ENCODE results near the gene INSL3.

The INSL3 gene

DNA sequence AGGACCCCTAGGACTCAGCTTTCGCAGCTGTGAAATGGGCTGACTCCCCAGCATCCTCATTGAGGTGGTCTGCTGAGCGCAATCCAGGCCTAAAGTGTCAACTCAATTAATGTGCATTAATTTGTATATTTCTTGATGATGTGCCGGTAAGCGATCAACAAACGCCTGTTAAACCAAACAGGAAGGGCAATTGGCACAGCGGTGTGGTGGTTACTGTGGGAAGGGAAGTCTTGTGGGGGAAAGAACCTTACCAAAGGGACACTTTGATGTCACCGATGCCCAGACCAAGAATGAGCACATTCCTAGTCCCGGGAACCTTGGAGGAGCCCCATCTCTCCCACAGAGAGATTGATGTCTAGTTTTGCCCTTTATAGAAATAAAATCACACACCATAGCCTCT, 24.8 kb upstream of the INSL3 start:
- DNase-seq (ENCODE audit: low spot score): no peak

DNA sequence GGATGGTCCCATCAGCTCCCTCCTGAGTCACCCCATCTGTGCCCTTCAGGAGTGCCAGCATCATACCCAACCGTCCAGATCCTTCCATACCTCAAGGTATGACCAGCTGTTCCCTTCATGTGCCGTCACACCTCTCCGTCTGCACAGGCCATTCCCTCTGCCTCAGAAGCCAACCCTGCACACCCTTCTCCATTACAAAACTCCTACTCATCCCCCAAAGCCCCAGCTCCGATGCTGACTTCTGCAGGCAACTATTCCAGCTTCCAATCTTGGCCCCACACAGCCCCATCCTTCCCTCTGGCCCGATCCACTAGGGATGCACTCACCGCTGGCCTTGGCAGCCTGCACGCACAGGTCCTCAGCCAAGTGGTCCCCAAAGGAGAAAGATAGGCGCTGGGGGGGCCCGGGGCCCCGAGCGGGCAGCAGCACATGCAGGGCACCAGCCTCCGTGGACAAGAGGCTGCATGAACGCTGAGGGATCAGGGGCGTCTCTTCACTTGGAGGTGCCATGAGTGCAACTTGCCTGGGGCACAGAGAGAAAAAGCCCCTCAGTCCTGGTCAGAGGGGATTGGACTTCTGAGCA, 22.7 kb upstream of the INSL3 start:
- no peak for DNase-seq (ENCODE audit: low spot score)

- no peak for DNase-seq (ENCODE audit: low spot score)
Observed at GRCh38 chr19:17843292-17843827, 22.0 kb upstream of the INSL3 start.

DNA sequence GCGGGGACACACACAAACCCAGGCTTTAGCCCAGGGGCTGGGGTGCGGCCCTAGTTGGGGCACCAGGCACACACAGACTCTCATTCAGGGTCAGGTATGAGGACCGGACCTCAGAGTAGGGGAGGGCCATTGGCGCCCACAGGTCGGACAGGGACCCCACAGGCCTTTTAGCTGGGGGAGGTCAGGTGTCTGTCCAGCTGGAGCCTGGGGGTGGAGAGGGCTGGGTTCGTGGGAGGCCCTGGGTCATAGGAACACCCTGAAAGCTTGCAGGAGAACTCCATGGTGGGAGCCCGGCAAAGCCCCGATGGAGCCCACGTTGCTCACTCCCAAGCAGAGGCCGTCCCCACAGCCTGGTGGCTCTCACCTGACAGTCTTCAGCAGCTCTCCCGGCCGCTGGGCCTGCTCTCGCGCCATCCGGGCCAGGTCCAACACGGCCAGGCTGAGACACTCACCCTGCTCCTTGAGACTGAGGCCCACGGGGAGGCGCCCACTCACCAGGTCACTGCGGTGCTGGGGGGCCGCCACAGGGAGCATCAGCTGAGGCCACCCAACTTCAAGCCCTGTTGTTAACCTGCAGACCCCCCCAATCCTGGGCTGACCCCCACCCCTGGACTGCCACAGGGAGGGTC, 21.5 kb upstream of the INSL3 start:
- DNase-seq (ENCODE audit: low spot score): no peak

DNA sequence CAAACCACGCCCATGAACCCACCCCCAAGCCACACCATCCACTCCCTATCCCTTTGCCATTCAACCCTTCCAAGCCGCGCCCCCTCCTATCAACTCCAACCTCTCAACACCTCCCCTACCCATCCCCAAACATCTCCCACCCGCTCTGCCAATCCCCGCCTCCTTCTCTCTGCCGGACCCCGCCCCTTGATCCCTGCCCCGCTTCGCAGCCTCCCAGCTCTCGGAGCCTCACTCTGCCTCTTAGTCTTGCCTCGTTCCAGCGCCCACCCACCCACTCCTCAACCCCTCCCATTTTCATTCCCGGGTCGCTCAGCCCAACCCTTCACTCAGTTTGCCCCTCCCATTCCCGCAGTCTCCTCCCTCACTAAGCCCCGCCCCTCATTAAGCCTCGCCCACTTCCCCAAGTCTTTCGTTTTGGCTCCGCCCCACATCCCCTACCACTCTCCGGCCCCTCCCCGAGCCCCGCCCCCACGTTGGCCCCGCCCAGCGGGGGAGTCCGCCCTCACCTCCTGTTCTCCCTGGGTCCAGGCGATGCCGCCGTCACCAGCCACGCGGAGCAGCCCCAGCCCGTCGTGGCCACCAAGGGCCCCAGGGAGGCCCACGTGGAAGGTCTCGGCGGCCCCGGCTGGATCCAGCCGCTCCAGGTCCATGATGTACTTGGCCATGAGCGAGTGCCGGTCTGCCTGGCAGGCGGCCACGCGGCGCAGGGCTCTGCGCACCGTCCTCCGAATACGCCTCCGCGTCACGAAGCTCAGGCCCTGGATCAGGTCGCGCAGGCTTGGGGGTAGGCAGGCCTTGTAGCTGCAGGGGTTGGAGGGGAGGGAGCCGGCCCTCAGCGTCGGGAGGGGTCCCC, 20.7 kb upstream of the INSL3 start:
- DNase-seq (ENCODE audit: low spot score): no peak

DNA sequence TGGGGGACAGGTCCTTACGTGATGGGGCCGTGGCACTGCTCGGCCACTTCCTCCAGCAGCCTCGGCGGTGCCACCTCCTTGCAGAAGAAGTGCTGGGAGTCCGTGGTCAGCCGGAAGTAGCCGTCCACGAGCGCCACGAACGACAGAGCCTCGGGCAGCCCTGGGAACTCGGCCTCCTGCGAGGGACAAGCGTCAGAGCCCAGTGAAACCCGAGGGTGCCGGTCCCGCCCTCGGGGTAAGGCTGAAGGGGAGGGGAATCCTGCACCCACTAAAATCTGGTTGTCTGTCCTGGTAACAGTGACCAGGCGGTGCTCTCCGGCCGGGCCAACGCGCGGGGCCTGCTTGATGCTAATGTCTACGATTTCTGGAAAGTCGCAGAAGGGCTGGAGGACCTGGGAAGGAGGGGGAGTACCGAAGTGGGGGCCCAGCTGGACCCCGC, 20.1 kb upstream of the INSL3 start:
- DNase-seq (ENCODE audit: low spot score): no peak

GRCh38 chr19:17840019-17840418, 18.7 kb upstream of the INSL3 start:
- no peak for DNase-seq (ENCODE audit: low spot score)

GRCh38 chr19:17837972-17838371, 16.7 kb upstream of the INSL3 start:
- DNase-seq (ENCODE audit: low spot score): no peak

GRCh38 chr19:17836530-17836929, 15.2 kb upstream of the INSL3 start:
- no peak for DNase-seq (ENCODE audit: low spot score)

GRCh38 chr19:17835182-17836006, 14.1 kb upstream of the INSL3 start:
- DNase-seq (ENCODE audit: low spot score): no peak

DNA sequence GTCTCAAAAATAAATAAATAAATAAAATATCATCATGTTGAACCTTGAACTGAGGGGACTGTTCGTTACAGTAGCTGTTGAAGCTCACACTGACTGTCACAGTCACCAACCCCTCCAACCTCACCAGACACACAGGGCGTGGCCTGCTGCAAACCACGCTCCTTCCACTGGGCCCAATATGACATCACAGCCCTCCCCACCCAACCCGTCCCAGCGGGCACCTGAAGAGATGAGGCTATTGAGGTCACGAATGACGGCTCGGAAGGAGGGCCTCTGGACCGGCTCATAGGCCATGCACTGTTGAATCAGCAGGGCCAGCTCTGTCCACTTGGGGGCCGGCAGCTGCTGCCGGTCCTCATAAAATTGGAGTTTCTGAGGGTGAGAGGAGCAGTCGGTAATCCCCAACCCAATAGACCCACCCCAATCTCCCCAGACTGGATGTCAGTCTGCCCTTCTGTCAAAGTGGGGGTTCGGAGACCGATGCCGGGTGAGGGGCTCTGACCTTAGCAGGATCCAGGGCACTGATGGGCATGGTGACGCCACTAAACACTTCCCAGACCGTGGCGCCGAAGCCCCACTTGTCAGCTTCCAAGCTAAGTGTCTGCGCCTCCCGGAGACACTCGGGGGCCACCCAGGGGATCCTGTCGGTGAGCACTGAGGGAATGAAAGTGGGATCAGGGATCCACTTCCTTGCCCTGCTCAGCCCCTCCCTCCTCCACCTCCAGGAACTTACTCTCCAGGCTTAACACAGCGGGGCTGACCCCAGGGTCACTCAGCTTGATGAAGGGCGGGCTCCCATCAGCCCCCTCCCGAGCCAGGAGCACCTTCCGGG, 13.2 kb upstream of the INSL3 start:
- DNase-seq (ENCODE audit: low spot score): no peak

DNA sequence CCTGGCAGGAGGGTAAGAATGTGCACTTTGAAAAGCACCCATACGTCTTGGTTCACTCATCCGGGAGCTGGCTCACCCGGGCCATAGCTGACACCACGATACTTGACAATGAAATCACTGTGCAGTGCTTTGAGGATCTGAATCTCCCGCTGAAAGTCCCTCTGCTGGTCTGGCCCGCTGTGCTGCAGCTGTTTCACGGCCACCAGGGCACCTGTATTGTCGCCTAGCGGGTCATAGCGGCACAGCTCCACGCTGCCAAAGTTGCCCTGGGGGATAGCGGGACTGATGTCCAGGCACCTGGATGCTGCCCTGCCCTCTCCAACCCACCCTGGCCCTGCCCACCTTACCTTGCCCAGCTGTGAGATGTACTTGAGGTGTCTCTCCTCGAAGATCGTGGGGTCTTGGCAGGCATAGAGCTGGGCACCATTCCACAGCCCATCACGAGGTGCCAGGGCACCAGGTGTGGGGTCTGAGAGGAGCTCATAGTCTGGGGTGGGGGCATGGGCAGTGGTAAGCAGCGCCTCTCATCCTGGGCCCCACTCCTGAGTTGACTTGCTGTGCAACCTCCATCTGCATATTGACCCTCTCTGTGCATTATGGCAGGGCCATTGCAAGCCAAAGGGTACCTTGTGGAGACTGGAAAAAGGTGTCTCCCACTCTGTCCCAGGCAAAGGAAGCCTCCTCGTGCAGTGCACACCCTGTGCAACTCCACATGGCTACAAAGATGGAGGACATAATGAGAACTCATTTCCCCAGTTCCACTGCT, 11.3 kb upstream of the INSL3 start:
- no peak for DNase-seq (ENCODE audit: low spot score)

- DNase-seq (ENCODE audit: low spot score): no peak
Observed at GRCh38 chr19:17831419-17831888, 10.1 kb upstream of the INSL3 start.

DNA sequence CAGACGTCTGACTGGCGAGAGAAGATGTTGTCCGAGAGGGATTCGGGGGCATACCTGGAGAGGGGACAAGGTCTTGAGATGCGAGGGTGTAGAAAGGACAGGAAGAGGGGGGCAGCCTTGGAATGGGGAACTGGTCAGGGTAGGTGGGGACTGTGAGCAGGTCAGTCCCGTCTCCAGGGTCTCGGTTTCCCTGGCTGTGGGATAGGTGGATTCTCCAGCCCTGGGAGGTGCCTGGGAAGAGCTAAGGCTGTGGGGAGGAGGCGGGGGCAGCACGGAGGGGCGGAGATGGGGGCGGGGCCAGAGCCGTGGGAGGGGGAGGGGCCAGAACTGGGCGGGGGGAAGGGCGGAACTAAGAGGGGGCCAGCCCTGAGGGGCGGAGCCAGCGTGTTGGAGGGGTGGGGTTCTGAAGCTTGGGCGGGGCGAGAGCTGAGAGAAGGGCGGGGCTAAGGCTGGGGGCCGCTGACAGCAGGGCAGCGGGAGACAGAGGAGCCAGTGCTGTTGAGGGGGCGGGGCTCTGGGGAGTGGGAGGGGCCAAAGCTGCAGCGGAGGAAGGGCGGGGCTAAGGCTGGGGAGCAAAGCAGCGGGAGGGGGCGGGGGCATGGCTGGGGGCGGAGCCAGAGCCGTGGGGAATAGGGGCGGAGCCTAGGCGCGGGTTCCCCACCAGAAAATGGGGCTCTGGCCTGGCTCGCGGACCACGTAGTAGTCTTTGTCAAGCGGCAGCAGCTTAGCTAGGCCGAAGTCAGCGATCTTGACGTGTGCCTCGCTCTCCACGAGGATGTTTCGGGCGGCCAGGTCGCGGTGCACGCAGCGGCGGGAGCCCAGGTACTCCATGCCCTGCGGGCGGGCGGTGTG, 9.5 kb upstream of the INSL3 start:
- peak; percentile 79 for DNase-seq (ENCODE audit: low spot score)

DNA sequence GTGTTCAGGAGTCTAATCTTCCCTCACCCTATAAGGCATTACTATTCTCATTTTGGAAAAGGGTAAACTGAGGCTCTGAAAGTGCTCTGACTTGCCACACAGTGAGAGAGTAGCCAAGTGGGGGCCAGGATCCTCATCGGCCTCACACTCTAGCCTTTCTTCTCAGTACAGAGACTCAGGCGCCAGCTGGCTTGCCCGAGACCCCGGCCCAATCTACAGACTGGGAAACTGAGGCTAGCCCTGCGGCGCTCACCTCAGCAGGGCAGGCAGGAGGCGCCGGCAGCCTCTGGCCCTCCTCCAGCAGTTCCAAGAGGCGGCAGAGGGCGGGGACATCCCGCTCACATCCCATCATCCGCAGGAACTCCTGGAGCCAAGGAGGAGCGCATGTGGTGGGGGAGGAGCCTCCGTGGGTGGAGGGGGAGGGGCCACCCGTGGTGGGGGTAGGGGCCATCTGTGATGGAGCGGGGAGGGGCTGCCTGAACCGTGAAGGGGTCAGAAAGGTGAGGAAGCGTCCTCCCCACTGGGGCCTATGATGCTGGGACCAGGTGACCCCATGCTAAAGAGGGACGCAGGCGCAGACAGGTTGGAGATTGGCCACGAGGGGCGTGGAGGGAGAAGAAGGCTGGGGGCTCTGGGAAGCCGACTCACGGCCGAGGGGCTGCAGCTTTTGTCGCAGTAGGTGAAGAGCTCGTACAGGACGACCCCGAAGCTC, 8.7 kb upstream of the INSL3 start:
- DNase-seq (ENCODE audit: low spot score): peak; percentile 17

DNA sequence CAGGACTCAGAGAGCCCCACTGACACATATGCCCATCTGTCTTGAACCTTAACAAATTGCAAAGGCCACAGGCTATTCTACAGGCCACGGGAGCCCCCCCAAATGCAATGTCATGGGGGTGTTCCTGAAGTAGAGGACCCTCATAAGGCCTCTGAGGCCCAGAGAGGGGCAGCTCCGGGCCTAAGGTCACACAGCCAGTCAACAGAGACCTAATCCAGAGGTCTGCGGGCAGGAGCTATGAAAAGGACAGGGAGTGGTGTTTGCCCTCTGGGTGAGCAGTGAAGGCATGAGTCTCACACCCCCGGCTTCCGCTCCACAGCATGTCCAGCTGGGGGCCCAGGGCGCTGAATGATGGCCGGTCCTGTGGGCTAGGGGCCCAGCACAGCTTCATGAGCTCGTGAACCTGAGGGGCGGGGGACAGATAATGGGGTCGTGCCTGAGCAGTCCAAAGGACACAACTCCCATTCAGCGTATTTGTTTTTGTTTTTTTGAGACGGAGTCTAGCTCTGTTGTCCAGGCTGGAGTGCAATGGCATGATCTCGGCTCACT, 5.3 kb upstream of the INSL3 start:
- DNase-seq (ENCODE audit: low spot score): no peak

DNA sequence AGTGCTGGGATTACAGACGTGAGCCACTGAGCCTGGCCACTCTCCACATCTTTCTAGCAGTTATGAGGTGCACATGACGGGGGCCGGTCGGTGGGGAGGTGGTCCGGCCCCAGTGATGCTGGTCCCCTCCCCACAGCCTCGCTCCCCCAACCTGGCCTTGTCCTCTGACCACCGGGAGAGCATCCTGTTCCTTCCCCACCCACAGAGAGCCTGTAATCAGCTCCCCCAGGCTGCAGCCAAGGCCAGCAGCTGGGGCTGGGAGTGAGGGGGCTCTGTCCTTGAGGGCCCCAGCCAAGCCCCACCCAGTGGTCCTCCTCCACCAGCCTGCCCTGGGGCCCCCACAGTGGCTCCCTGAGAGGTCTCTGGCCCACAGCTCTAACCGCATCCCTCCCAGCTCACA, 3.0 kb upstream of the INSL3 start:
- DNase-seq (ENCODE audit: low spot score): no peak

DNA sequence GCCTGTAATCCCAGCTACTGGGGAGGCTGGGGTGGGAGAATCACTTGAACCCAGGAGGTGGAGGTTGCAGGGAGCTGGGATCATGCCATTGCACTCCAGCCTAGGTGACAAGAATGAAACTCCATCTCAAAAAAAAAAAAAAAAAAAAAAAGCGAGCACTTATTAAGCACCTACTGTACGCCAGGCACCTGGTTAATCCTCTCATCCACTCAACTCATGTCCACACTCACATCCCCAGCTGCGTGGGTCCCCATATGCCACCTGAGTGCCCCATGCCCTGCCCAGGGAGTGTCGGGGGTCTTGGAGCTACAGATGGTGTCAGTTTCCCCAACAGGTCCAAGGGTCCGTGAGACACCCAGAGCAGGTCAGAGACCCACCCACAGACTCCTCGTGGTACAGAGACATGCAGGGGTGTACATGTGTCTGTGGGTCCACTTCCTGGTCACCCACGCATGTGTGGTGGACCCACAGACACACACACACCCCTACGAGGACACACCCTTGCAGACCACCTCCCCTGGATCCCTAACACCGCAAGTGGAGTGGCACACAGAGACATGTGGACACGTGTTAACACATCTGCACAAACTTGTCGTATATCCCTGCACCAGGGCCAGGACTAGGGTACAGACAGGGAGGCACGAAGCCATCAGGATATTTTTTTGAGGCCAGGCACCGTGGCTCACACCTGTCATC, 3.5 kb downstream of the INSL3 start:
- no peak for DNase-seq (ENCODE audit: low spot score)
